ENCODE results near the gene AGA.

Gene AGA

GRCh38 chr4:177446586-177446985, 4.3 kb upstream of the AGA start:
- no peak for DNase-seq

DNA sequence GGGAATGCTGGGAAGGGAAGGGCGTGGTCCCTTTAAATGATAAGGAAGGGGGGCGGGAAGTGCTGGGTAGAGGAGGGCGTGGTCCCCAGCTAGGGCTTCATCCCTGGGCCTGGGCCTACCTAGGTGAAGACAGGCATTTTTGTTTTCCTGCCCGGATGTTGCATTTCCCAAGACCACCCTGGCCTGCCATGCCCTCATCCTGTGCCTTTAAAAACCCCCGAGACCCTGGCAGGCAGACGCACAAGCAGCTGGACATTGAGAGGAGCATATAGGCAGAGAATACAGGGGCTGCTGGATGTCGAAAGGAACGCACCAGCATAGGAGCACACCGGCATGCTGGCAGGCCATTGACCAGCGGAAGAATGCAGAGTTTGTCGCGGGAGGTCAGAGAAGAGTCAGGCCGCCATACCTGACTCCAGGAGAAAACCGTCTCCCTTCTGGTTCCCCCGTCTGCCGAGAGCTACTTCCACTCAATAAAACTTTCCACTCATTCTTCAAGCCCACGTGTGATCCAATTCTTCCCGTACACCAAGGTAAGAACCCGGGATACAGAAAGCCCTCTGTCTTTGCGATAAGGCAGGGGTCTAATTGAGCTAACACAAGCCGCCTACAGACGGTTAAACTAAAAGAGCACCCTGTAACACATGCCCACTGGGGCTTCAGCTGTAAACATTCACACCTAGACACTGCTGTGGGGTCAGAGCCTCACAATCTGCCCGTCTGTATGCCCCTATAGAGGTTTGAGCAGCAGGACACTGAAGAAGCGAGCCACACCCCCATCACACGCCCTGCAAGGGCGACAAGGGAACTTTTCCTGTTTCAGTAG, 2.9 kb upstream of the AGA start:
- no peak for DNase-seq

GRCh38 chr4:177441061-177441802, 1.0 kb downstream of the AGA start:
- DNase-seq: no peak

GRCh38 chr4:177436456-177436855, 5.8 kb downstream of the AGA start:
- DNase-seq: no peak

GRCh38 chr4:177434667-177435066, 7.6 kb downstream of the AGA start:
- no peak for DNase-seq

- no peak for DNase-seq
These were observed 15.0 kb downstream of the AGA start for GRCh38 chr4:177427192-177427591.

DNA sequence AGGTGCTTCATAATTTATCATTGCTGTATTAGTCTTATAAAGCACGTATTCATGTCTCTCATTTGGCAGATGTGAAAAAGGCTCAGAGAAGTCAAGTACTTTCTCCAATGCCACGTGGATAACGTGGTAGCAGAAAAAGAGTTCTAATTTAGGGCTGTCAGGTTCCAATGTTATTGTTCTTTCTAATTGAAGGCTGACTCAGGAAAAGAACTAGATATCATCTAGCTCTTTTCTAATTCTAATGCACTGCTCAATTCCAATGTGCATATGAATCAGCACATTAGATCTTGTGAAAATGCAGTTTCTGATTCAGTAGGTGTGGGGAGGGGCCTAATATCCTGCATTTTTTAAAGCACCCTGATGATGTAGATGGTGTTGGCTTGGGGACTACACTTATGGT, 22.8 kb downstream of the AGA start:
- DNase-seq: no peak

DNA sequence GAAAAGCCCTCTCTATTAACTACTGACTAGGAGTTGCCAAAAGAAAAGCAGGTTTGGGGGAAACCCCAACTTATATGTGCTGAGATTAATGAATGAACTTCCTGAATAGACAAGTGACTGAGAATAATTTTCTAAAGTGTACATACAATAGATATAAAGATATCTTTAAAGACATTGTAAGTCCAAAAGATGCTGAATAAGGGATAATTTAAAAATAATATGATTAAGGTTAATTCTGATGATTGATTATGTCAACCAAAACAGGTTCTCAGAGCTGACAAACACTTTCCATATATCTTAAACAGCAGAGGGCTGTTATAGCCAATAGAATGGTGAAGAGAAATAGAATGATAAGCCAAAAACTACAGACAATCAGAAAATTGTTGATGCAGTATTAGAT, 28.6 kb downstream of the AGA start:
- no peak for DNase-seq

GRCh38 chr4:177413076-177413475, 29.2 kb downstream of the AGA start:
- no peak for DNase-seq

GRCh38 chr4:177411996-177412395, 30.2 kb downstream of the AGA start:
- no peak for DNase-seq

GRCh38 chr4:177410566-177410965, 31.7 kb downstream of the AGA start:
- DNase-seq: no peak

GRCh38 chr4:177408023-177408422, 34.2 kb downstream of the AGA start:
- DNase-seq: no peak

DNA sequence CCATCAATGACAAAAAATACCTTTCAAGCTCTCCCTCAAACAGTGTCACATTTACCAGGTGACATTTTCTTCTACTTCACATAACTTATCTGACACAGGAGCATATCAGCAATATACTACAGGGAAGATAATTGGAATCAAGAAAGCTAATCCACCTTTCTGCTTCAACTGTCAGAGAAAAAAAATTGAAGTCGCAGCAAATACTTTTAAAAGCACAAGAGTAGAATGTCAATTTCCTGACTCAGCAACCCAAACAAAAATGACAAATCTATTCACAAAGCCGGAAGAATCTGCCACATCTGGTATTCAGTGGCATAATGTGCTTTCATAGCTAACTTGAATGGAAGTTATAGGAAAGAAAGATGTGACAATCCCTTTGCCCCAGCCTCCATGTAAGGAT, 36.7 kb downstream of the AGA start:
- DNase-seq: no peak

DNA sequence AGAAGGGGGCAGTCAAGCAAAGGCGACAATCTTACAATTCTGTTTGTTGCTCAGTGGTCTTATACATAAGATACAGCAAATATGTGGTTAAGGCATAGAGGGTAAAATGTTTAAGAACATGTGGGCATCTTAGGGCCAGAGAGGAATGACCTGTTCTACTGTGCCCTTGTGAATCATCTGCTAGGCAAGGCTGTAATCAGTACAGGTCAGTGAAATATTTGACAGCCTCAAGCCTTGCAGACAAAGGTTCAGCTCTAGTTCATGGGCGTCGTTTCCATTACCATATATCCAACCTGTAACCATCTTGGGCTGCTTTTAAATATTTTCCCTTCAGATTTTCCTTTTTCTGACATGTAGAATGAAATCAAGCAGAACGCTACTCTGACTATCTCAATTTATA, 37.3 kb downstream of the AGA start:
- DNase-seq: no peak

GRCh38 chr4:177404342-177404741, 37.9 kb downstream of the AGA start:
- DNase-seq: no peak

DNA sequence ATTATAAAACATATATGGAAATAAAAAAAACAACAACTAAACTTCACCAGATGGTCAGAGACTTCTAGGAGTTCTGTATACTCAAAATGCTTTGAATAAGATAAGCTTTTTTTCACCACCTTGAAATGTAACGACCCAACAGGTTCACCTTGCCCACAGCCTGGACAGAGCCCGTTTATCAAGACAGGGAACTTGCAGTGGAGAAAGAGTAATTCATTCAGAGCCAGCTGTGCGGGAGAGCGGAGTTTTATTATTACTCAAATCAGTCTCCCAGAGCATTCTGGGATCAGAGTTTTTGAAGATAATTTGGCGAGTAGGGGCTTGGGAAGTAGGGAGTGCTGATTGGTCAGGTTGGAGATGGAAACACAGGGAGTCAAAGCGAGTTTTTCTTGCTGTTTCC, 38.5 kb downstream of the AGA start:
- DNase-seq: no peak

- DNase-seq: no peak
These were observed 40.5 kb downstream of the AGA start for GRCh38 chr4:177401658-177402273.

DNA sequence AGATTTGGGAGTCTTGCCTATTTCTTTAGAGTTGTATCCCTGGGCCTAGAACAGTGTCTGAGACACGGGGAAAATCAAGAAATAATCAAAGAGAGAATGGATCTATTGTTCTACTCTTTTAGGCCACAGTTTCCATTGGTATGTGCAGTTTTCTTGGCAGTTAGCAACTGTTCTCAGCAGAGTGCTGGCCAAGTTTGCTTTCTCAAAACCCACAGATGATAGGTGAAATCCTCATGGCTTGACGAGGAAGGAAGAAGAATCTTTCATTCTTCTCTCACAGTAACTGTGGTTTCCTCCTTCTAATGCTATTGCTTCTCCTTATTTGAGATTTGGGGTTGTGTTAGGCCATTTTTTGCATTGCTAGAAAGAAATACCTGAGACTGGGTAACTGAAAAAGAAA, 42.2 kb downstream of the AGA start:
- no peak for DNase-seq

DNA sequence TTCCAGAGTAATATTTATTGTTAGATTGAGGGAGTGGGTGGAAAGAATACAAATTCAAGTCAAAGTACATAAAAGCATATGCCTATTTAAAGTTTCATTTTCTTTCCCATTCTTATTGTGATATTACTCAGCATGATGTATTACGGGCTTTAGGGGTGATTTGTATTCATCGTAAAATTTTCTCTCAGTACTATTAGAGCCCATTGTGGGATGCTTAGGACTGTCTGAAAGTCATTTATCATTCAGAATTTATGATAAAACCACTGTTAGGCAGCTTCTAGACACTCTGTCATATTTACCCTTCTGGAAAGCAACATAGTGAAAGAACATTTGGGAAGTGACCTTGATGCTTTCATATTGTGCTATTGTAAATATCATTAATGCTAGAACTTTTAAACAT, 45.9 kb downstream of the AGA start:
- DNase-seq: no peak

GRCh38 chr4:177393236-177393635, 49.0 kb downstream of the AGA start:
- DNase-seq: no peak

DNA sequence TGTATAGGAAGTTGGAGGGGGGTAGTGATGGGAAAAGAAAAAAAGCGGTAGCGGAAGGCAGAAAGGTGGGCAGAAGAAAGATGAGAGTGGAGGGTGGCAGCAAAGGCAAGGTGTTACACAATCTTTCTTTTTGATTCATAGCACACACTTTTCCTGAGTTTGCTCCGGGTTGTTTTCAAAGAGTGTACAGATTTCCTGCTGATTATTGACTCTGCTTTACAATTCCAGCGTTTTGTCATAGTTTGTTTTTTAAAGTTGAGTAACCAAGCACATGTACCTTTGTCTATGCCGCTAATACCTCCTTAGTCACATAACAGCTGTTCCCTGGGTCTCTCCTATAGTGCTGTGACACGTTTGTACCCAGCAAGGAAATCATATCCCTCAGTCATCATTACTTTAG, 50.3 kb downstream of the AGA start:
- no peak for DNase-seq

GRCh38 chr4:177391287-177391686, 51.0 kb downstream of the AGA start:
- DNase-seq: no peak

GRCh38 chr4:177386278-177386815, 55.9 kb downstream of the AGA start:
- no peak for DNase-seq
